Liver (tissue), 9 donors: Measurements from ENCODE around the gene DNAH8. TPM values are rescaled to one million over a fixed set of nuclear protein-coding genes. Genes with fewer than 3 reads are reported as not detected.

Source experiments
- DNase-seq: peaks from one replicate; pipeline ENCODE4 v3.0.0-alpha.2; 2017; ENCODE audit warnings: low spot score
- H3K27ac ChIP-seq, 2 donors: one replicate each; pipeline ENCODE4 v1.7.0; 2013; ENCODE audit warnings: inconsistent platforms in 2 of 2, low read length in 2 of 2, control low read depth in 1 of 2, low read depth in 1 of 2, mild to moderate bottlenecking in 1 of 2
- H3K27me3 ChIP-seq, 4 donors: one replicate each; pipeline versions ENCODE4 v1.6.1 to v1.7.0; 2013; ENCODE audit warnings: low read length in 3 of 4, inconsistent platforms in 1 of 4, mild to moderate bottlenecking in 1 of 4, moderate library complexity in 1 of 4; ENCODE audit not compliant: control insufficient read depth in 4 of 4, insufficient read depth in 4 of 4
- H3K36me3 ChIP-seq, 4 donors: one replicate each; pipeline versions ENCODE4 v1.6.1 to v1.7.0; 2013; ENCODE audit warnings: low read length in 3 of 4, mild to moderate bottlenecking in 3 of 4, low read depth in 1 of 4, moderate library complexity in 1 of 4; ENCODE audit not compliant: control insufficient read depth in 4 of 4, insufficient read depth in 3 of 4
- H3K4me1 ChIP-seq, 4 donors: one replicate each; pipeline versions ENCODE4 v1.6.1 to v1.7.0; 2013; ENCODE audit warnings: low read length in 3 of 4, mild to moderate bottlenecking in 3 of 4, moderate library complexity in 1 of 4; ENCODE audit not compliant: control insufficient read depth in 4 of 4, insufficient read depth in 4 of 4
- H3K4me3 ChIP-seq, 3 donors: one replicate each; pipeline versions ENCODE4 v1.6.1 to v1.7.0; 2013; ENCODE audit warnings: low read length in 3 of 3, control low read depth in 1 of 3, low read depth in 1 of 3, mild to moderate bottlenecking in 1 of 3
- H3K9ac ChIP-seq, 2 donors: one replicate each; pipeline ENCODE4 v1.7.0; 2013; ENCODE audit warnings: low read length in 2 of 2, mild to moderate bottlenecking in 2 of 2, moderate library complexity in 2 of 2, control low read depth in 1 of 2, low read depth in 1 of 2
- H3K9me3 ChIP-seq, 4 donors: one replicate each; pipeline versions ENCODE4 v1.6.1 to v1.7.0; 2013; ENCODE audit warnings: low read length in 3 of 4; ENCODE audit not compliant: control insufficient read depth in 4 of 4
- EGR1 ChIP-seq, 2 donors: IDR thresholded peaks; 2 replicates each; pipeline ENCODE4 v1.6.1; 2016 to 2018; ENCODE audit warnings: antibody characterized with exemption in 2 of 2, low read depth in 2 of 2
- FOXA1 ChIP-seq: IDR thresholded peaks from 2 replicates; pipeline ENCODE4 v1.6.1; 2016; ENCODE audit warnings: antibody characterized with exemption
- GABPA ChIP-seq, 2 donors: IDR thresholded peaks in 1 of 2; conservative IDR thresholded peaks in 1 of 2; 2 replicates each; pipeline ENCODE4 v1.6.1; 2016; ENCODE audit warnings: antibody characterized with exemption in 2 of 2, mild to moderate bottlenecking in 1 of 2, moderate library complexity in 1 of 2
- HNF4A ChIP-seq, 2 donors: conservative IDR thresholded peaks; 2 replicates each; pipeline ENCODE4 v1.6.1; 2016; ENCODE audit warnings: antibody characterized with exemption in 2 of 2, mild to moderate bottlenecking in 2 of 2
- HNF4G ChIP-seq: IDR thresholded peaks from 2 replicates; pipeline ENCODE4 v1.6.1; 2016; ENCODE audit warnings: antibody characterized with exemption
- JUND ChIP-seq, 2 donors: IDR thresholded peaks; 2 replicates each; pipeline ENCODE4 v1.6.1; 2016; ENCODE audit warnings: antibody characterized with exemption in 2 of 2
- NR2F2 ChIP-seq: IDR thresholded peaks from 2 replicates; pipeline ENCODE4 v1.6.1; 2016; ENCODE audit warnings: antibody characterized with exemption
- RAD21 ChIP-seq, 2 donors: IDR thresholded peaks; 2 replicates each; pipeline ENCODE4 v1.6.1; 2016; ENCODE audit warnings: antibody characterized with exemption in 2 of 2, mild to moderate bottlenecking in 2 of 2
- RXRA ChIP-seq, 2 donors: IDR thresholded peaks; 2 replicates each; pipeline ENCODE4 v1.6.1; 2017 to 2018; ENCODE audit warnings: antibody characterized with exemption in 2 of 2, mild to moderate bottlenecking in 1 of 2
- SP1 ChIP-seq: IDR thresholded peaks from 2 replicates; pipeline ENCODE4 v1.6.1; 2018; ENCODE audit warnings: antibody characterized with exemption, mild to moderate bottlenecking
- TAF1 ChIP-seq: conservative IDR thresholded peaks from 2 replicates; pipeline ENCODE4 v1.6.1; 2016; ENCODE audit warnings: antibody characterized with exemption, mild to moderate bottlenecking
- YY1 ChIP-seq: IDR thresholded peaks from 2 replicates; pipeline ENCODE4 v1.6.1; 2016; ENCODE audit warnings: antibody characterized with exemption, mild to moderate bottlenecking
- WGBS: extraction: QIAGEN DNeasy Blood & Tissue Kit; methylation state at CpG from one replicate; pipeline ENCODE4 v1.1.7; 2013; 5-methylcytosine and 5-hydroxymethylcytosine counted together
- polyA plus RNA-seq, 2 donors: library from polyadenylated mRNA; stranded (reverse) in 1 of 2; unstranded in 1 of 2; fragments of 200-250 nt in 1 of 2; fragments of >200 nt in 1 of 2; fragmentation: Nextera tagmentation in 1 of 2; extraction: Ambion mirVana in 1 of 2; gene quantifications; one replicate each; pipeline versions ENCODE4 v1.2.1 to v1.2.3, GENCODE V29; 2013 to 2015
- total RNA-seq, 2 donors: library from RNA; depleted of rRNA; stranded (reverse); fragments of >200 nt; gene quantifications; one replicate each; pipeline ENCODE4 v1.2.3, GENCODE V29; 2014
- TF ChIP-seq, protein P1 (sequence below): IDR thresholded peaks from 2 replicates; pipeline ENCODE4 v1.6.1; 2016; ENCODE audit warnings: antibody characterized with exemption, mild to moderate bottlenecking
- TF ChIP-seq, protein P2 (sequence below): fragments of 150-350 bp; IDR thresholded peaks from 2 replicates; pipeline ENCODE4 v1.5.1; 2017; ENCODE audit warnings: improper control_type of control experiment, low read depth, low read length; ENCODE audit not compliant: missing input control
- TF ChIP-seq, protein P3 (sequence below): IDR thresholded peaks from 2 replicates; pipeline ENCODE4 v1.6.1; 2016; ENCODE audit warnings: antibody characterized with exemption
- TF ChIP-seq, protein P4 (sequence below): IDR thresholded peaks from 2 replicates; pipeline ENCODE4 v1.6.1; 2016; ENCODE audit warnings: antibody characterized with exemption
- donor health status: healthy.
- donor health status: healthy.
- donor health status: healthy.
- donor health status: healthy.
- donor health status: healthy.

The DNAH8 gene
- total and polyA plus RNA-seq, 4 donors, result under 0.01 to 0.05 TPM; not detected in 2

DNA sequence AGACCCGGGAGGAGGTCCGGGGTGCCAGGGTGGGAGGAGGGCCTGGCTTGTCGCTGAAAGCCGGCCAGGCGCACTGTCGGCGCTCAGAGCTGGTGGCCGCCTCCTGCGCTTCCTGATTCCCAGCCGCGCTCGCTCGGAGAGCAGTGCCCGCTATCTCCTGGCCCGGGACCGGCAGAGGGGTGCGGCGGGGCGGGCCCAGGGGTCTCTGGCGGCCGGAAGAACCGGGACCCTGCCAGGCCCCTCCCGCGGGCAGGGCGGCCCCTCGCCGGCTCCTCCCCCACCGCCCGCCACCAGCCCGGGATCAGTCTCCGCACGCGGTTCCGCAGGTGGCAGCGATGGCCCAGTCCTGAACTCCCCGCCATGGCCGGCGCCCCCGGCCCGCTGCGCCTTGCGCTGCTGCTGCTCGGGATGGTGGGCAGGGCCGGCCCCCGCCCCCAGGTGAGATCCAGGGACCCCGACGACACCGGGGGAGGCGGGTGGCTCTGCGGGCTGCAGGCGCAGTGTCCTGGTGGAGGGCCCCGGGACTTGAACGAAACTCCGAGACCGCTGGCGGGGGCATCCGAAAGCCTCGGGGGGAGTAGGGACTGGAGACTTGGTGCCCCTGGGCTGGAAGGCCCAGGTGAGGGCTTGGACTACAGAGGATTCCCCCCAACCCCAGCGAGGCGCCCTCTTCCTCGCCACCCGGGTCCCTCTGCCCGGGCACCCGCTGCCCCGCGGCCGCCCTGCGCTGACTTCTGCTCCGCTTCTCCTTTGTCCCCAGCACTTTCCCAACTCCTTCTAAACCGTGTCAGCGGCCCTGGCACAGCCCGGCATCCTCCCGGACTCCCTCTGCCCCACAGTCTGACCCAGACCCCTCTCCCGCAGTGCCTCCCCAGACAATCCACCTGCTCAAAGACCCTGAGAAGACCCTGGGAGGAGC is 333.6 kb downstream of the DNAH8 start, which contains the start of gene GLP1R:
Gene GLP1R (plus strand): TSS at position 301 of the 919 bp plus-strand sequence. CDS start 60 bp downstream, at position 361.
- H3K36me3 ChIP-seq, result no peaks in the 10 kb centered on the region
- no peak within 1 kb of the TSS for H3K27ac ChIP-seq
- no peak within 1 kb of the TSS for H3K9ac ChIP-seq
- H3K9me3 ChIP-seq, result no peaks in the 10 kb centered on the region
- no peak for TF ChIP-seq HNF4A (conservative IDR thresholded peaks at IDR 0.05)
- TF ChIP-seq NR2F2, result no peak
- no peak for TF ChIP-seq JUND (IDR thresholded peaks at IDR 0.05)
- no peak for TF ChIP-seq GABPA (IDR thresholded peaks at IDR 0.05 in 1 of 2, conservative IDR thresholded peaks at IDR 0.05 in 1 of 2)
- TF ChIP-seq RAD21 (IDR thresholded peaks at IDR 0.05), result no peak
- TF ChIP-seq, protein P1, sequence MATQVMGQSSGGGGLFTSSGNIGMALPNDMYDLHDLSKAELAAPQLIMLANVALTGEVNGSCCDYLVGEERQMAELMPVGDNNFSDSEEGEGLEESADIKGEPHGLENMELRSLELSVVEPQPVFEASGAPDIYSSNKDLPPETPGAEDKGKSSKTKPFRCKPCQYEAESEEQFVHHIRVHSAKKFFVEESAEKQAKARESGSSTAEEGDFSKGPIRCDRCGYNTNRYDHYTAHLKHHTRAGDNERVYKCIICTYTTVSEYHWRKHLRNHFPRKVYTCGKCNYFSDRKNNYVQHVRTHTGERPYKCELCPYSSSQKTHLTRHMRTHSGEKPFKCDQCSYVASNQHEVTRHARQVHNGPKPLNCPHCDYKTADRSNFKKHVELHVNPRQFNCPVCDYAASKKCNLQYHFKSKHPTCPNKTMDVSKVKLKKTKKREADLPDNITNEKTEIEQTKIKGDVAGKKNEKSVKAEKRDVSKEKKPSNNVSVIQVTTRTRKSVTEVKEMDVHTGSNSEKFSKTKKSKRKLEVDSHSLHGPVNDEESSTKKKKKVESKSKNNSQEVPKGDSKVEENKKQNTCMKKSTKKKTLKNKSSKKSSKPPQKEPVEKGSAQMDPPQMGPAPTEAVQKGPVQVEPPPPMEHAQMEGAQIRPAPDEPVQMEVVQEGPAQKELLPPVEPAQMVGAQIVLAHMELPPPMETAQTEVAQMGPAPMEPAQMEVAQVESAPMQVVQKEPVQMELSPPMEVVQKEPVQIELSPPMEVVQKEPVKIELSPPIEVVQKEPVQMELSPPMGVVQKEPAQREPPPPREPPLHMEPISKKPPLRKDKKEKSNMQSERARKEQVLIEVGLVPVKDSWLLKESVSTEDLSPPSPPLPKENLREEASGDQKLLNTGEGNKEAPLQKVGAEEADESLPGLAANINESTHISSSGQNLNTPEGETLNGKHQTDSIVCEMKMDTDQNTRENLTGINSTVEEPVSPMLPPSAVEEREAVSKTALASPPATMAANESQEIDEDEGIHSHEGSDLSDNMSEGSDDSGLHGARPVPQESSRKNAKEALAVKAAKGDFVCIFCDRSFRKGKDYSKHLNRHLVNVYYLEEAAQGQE, result no peak
- TF ChIP-seq, protein P2, sequence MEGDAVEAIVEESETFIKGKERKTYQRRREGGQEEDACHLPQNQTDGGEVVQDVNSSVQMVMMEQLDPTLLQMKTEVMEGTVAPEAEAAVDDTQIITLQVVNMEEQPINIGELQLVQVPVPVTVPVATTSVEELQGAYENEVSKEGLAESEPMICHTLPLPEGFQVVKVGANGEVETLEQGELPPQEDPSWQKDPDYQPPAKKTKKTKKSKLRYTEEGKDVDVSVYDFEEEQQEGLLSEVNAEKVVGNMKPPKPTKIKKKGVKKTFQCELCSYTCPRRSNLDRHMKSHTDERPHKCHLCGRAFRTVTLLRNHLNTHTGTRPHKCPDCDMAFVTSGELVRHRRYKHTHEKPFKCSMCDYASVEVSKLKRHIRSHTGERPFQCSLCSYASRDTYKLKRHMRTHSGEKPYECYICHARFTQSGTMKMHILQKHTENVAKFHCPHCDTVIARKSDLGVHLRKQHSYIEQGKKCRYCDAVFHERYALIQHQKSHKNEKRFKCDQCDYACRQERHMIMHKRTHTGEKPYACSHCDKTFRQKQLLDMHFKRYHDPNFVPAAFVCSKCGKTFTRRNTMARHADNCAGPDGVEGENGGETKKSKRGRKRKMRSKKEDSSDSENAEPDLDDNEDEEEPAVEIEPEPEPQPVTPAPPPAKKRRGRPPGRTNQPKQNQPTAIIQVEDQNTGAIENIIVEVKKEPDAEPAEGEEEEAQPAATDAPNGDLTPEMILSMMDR, result no peak
- TF ChIP-seq, protein P3, sequence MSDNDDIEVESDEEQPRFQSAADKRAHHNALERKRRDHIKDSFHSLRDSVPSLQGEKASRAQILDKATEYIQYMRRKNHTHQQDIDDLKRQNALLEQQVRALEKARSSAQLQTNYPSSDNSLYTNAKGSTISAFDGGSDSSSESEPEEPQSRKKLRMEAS, result no peak
- TF ChIP-seq EGR1 (IDR thresholded peaks at IDR 0.05; ENCODE audit: low read depth in 2 of 2), result no peak
- peak within 1 kb of the TSS in 1 of 3 donors; percentile 38 for H3K4me3 ChIP-seq
- no peak for DNase-seq
- WGBS, result 7% methylated on average over 74 of the region's 74 CpGs
- peaks cover 0 to 10% (median 6%) of the 10 kb centered on the region in 4 donors for H3K4me1 ChIP-seq
- H3K27me3 ChIP-seq, result peaks cover 0 to 11% (median 4%) of the 10 kb centered on the region in 4 donors

DNA sequence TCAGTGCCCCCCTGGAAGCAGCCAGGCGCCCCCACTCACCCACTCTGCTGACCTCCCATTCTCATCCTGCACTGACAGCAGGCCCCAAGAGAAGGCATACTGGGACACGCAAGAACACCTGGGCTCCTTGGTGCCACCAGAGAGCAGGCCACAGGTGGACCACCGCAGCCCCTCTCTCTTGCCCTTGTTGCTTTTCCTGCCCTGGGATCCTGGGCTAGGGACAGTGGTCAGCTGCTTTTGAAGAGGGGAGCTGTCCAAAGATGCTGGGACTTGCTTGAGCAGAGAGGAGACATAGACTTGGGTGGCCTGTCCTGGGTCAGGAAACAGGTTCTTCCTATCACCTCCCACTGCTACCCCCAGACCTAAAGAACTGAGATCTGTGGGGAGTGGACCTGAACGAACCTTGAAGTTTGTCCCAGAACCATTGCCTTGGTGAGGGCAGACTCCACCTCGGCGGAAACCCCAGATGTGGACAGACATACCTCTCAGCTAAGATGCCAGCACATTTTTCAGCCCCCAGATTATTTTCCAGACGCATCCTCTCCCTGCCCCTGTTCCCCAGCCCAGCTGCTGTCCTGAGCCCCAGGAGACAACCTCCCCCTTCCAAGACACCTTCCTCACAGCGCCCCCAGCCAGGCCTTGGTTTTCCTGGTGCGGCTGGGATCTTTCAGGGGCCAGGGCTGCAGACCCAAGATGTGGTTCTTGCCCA is 334.6 kb downstream of the DNAH8 start:
- 87% methylated on average over 9 of the region's 9 CpGs for WGBS
- DNase-seq, result no peak
- Histone ChIP-seq H3K27ac (no peak overlapping the region), H3K9me3 (no peaks in the 10 kb centered on the region), H3K9ac (no peak overlapping the region), H3K4me1 (peaks cover 0 to 10% (median 6%) of the 10 kb centered on the region in 4 donors), H3K36me3 (no peaks in the 10 kb centered on the region), H3K27me3 (peaks cover 0 to 11% (median 4%) of the 10 kb centered on the region in 4 donors), H3K4me3 (no peak overlapping the region)
- no peak for TF ChIP-seq HNF4G
- TF ChIP-seq, protein P4, sequence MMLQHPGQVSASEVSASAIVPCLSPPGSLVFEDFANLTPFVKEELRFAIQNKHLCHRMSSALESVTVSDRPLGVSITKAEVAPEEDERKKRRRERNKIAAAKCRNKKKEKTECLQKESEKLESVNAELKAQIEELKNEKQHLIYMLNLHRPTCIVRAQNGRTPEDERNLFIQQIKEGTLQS, result no peak
- TF ChIP-seq RAD21 (IDR thresholded peaks at IDR 0.05), result no peak
- no peak for TF ChIP-seq SP1
- TF ChIP-seq, protein P3, result no peak
- TF ChIP-seq, protein P1, result no peak
- no peak for TF ChIP-seq FOXA1
- no peak for TF ChIP-seq HNF4A (conservative IDR thresholded peaks at IDR 0.05)
- no peak for TF ChIP-seq RXRA (IDR thresholded peaks at IDR 0.05)
- no peak for TF ChIP-seq TAF1
- no peak for TF ChIP-seq JUND (IDR thresholded peaks at IDR 0.05)
- no peak for TF ChIP-seq GABPA (IDR thresholded peaks at IDR 0.05 in 1 of 2, conservative IDR thresholded peaks at IDR 0.05 in 1 of 2)
- no peak for TF ChIP-seq YY1
